ENCODE data around the gene TBXAS1.

Gene TBXAS1

DNA sequence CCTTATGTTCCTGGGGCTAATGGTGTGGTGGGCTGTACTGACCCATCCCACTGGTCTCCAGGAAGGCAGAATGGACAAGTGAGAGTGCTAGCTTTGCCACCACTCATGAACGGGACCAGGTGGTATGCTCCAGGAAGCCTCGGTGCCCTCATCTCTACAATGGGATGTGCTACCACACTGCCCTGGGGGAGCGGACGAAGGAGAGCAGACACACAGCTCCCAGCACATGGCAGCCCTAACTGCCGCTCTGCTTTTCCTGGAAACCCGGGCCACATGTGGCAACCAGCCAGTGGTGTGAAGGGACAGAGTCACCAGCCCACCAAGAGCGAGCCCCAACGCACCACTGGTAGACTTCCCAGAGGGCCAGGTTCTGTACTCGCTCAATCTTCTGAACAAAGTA lies 197.9 kb downstream of the TBXAS1 start:
- no peak for DNase-seq

DNA sequence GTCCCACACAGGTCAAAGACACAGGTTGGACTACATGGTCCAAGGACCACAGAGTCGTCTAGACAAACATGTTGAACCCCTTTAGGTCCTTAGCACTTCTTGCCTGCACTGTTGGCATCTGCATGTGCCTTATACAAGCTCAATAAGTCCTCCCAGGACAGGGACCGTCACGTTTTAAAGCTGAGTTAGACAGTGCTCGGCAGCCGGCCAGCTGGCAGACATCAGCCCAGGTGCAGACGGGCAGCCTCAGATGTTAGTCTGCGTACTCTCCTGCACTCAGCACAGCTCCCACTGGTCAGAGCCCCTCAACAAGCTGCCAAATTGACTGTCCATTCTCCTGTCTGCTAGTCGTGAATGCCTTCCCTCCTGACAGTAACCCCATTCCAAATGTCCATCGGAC lies 198.8 kb downstream of the TBXAS1 start:
- DNase-seq: no peak

DNA sequence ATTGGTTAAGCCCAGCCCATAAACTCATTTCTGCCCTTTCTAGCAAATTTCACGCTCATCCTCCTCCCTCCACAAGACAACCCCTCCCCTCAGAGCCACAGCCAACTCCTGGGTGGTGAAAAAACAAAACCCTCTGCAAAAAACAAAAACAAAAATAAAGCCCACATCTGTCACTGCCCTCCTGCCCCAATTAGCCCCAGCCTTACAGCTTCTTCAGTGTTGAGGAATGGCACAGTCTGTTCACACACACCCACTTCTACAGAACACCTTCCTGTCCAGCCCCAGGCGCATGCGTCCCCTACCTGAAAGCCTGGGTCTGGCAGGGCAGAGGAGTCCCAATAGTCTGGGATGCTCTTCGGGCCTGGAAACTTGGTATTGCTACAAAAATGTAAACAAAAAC lies 199.2 kb downstream of the TBXAS1 start:
- no peak for DNase-seq

DNA sequence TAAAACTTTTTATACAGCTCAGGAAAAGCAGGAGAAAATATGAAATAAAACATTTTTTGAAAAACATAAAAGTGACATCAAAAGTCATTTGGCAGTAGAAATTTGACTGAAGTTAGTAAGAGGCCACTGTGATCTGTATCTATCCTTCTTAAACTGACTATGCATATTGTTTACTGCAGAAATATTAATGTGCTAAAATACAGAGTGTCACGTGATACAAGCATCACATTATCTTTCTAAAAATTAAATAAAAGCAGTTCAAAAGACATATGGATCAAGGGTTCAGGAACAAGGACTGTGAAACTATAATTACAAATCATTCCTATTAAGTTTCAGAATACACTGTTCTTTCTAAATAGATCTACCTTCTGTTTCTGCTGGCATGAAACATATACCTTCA lies 200.0 kb downstream of the TBXAS1 start:
- DNase-seq: no peak

DNA sequence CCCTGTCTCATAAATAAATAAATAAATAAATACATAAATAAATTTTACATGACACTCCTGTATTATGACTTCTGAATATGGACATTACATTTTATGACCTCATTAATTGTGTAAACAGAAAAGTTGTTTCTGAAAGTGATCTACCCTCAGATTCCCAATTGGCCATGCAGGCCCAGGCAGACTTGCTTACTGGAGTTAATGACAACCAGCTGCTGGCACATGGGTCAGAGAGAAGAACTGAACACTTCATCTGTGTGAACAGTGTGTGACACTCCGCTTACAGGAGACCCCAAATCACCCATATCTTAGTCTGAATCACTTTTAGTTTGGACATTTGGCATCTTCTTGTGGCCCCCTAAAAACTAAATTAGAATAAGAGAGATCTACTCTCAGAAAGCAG lies 202.3 kb downstream of the TBXAS1 start:
- no peak for DNase-seq

DNA sequence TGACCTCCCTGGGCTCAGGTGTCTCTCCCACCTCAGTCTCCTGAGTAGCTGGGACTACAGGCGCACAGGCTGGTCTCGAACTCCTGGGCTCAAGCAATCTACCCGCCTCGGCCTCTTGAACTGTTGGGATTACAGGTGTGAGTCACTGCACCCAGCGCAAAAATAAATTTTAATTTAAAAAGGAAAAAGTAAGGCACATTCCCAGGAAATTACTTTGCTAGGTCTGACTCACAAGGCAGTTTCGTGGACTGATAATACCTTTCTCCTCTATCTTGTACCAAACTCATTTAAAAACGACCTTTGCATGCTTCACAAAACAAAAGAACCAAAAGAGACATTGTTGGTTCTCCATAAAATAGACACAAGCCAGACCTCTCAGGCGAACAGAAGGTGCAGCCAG lies 204.0 kb downstream of the TBXAS1 start:
- no peak for DNase-seq

DNA sequence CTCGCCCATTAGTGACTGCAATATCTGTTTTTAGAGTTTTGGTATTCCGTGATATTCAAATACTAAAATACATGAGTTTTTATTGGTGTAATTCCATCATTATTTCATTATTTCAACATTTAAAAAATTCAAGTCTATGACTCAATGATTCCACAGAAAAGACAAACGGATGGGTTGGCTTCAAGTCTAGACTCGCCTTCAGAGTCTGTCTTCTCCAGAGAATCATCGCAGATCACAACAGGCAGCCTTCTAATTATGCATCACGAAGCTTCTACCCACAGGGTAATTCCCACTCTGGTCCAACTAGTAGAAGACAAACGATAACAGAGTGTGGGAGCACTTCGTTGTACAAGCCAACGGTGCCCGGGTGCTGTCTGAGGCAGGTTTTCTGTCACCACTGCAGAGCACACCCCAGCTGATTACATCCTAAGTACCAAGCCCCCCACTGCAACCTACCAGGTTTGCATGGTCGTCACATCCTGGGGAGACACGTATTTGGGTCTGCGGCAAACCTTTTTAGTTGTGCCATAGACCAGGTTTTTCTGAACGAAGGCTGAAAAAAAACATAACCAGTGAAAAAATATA lies 204.8 kb downstream of the TBXAS1 start:
- no peak for DNase-seq

DNA sequence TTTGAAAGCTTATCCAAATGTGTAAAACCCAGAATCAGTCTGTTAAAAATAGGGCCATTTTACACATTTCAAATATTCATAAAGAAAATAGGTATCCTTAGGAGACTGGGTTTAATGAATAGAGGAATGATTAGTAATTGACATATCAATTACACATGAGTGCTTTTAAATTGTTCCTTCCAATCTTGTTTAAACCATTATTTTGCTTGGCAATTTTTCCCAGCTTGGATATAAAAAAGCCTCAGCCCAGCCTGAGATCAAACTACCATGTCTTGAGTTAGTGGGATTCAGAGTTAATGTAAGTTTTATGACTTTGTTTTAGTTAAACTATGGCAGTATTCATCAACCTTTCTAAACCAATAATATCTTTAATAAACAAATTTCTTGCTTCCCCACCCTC lies 205.4 kb downstream of the TBXAS1 start:
- no peak for DNase-seq

DNA sequence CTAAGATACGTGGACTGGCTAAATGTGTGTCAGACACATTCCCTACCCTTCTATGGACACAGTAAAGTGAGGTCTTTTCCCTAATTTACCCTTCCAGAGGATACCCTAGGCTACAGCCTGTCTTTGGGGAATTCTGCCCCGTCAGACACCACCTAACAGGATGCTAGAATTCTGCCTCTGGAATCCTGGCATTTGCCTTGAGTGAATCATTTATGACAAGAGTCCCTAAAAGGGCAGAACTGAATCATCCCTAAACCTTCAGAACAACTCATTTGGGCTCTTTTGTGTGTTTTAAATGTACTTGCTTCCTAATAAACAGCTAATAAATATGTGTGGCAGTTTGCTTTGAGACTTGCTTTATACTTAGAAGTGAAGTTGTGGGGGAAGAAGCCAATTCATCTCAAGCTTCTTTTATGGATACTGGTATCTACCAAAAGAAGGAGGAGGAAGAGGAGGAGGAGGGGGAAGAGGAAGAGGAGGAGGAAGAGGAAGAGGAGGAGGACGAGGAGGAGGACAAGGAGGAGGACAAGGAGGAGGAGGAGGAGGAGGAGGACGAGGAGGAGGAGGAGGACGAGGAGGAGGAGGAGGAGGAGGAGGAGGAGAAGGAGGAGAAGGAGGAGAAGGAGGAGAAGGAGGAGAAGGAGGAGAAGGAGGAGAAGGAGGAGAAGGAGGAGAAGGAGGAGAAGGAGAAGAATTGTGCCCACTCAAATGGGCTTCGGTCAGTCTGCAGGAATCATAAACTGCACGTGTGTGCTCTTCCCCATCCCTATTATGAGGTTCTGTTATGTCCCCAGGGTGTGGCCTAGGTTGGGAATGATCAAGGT lies 206.5 kb downstream of the TBXAS1 start:
- no peak for DNase-seq

DNA sequence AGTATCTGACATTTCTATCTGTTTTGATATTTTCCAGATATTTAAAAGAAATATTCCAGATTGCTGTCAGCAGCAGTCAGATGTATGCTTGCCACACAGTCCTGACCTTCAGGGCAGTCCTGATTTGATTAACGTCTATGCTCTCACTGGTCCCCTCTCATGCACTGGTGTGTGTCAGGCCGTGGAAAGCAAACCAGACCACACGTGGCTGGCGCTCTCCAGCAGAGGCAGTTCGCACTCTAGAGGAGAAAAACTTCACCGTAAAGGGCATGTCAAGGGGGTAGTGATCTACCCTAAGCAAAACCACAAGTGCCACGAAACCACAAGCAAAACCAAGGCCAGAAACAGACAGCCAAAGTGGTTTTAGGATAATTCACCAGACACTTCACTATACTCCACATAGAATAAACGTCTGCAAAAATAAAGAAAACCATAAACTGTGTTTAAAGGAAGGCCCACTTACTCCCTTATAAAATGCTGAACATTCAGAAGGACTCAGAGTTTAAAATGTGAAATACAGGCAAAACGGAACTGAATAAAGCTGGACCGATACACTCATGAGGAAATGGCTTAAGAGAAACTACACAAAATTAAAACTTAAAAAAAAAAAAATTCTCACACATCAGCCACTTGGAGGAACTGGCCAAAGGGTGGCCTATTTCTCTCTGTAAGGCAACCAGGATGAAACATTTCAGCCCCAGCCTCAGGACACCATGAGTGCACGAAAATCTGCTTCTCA lies 207.3 kb downstream of the TBXAS1 start:
- DNase-seq: no peak

DNA sequence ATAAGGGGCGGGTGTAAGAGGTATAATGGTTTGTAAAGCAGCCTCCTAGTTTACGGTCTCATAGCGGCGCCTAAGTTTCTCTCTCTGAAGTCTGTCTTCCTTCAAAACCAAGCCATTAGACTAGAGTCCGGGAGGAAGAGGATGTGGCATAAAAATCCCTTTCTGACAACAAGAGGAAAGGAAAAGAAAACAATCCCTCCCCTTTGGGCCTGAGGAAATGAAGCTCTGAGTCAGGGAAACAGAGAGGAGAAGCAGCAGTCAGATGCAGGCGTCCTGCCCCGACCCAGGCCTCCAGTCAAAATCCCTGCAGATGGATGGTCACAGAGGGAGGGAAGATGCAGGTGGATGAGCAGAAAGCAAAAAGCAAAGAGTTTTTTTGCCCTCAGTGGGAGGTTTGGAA lies 210.0 kb downstream of the TBXAS1 start:
- DNase-seq: no peak

DNA sequence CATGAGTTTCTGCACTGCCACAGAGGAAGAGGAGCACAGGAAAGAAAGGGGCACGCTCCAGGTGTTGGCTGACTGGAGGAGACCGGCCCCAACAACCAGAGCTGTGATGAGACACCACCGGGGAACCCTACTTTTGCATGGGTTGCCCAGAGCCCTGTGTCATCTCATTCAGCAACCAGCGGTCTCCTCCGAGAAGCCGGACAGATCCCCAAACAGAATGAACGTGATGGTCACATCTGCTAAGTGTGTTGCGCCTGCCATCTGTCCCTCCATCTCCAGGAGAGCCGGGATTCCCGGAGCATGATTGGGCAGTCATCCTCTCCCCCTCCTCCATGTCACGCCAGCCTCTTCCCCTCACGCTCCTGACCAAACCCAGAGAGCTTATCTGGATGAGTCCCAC lies 210.8 kb downstream of the TBXAS1 start:
- DNase-seq: no peak

DNA sequence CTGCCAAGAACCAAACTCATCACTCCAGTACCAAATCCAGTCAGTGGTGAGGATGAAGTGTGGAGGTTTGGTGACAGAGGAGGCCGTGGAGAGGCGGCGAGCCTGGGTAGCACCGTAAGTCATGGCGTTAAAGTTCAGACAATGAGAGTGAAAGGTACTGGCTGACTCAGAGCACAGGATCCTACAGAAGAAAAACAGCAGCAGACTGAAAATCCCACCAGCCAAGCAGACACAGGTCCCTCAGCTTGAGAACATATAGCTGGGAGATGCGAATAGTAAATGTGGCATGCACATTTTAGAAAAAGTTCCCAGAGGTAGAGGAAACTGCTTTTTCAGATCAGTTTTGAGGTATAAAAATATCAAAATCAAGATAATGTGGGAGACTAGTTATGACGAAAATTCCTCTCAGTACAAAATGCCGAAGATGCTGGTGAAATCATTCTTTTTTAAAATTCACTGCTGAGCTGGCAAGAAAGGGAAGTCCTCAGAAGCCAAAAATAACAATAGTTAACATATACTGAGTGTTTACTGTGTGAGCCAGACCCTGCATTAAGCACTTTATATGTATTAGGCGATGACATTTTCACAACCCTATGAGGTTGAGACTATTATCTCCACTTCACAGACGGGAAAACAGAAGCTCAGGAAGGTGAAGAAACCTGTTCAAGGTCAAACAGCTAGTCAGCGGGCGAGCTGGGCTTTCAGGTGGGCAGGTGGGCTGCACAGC lies 212.8 kb downstream of the TBXAS1 start:
- DNase-seq: no peak

DNA sequence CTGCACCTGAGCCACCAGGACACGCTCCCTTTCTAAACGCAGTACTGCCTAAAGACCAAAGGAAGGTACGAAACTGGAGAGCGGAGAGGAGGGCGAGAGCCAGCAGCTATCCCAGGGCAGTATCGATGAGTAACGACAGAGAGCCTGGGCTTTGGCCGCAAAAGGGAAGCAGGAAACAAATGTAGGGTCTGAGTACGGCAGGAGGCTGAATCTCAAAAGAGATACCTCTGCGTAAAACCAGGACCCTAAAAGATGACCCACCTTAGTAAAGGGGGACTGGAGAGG lies 213.3 kb downstream of the TBXAS1 start:
- DNase-seq: no peak

DNA sequence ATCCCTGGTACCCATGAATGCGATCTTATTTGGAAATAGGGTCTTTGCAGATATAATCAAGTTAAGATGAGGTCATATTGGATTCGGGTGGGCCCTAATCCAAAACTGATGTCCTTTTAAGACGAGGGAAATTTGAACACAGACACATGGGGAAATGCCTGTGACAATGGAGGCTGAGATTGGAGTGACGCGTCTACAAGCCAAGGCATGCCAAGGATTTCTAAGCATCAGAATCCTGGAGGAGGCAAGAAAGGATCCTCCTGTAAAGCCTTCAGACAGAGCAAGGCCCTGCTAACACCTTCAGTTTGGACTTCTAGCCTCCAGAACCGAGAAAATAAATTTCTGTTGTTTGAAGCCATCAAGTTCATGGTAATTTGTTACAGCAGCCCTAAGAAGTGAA lies 215.2 kb downstream of the TBXAS1 start:
- DNase-seq: no peak

DNA sequence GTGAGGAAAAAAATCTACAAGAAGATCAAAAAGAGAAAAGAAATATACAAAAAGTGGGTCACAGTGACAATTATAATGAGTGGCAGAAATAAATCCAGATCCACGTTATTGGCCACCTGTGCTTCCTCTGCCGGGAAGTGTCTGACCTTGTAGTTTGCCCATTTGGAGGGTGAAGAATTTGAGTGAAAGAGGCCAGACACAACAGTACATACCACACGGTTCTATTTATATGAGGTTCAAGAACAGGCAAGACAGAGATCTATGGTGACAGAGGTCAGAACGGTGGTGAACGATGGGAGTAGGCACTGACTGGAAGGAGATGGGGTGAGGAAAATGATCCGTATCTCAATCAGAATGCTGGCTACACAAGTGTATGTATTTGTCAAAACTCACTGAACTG lies 216.6 kb downstream of the TBXAS1 start:
- no peak for DNase-seq

DNA sequence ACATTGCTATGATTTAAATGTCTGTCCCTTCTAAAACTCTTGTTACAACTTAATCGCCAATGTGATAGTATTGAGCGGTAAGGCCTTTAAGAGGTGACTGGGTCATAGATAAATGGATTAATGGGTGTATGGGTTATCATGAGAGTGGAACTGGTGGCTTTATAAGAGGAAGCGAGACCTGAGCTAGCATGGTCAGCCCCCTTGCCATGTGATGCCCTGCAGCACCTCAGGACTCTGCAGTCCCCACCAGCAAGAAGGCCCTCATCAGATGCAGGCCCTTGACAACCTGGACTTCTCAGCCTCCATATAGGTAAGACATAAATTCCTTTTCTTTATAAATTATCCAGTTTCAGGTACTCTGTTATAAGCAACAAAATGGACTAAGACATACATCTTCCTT lies 218.1 kb downstream of the TBXAS1 start:
- DNase-seq: no peak

DNA sequence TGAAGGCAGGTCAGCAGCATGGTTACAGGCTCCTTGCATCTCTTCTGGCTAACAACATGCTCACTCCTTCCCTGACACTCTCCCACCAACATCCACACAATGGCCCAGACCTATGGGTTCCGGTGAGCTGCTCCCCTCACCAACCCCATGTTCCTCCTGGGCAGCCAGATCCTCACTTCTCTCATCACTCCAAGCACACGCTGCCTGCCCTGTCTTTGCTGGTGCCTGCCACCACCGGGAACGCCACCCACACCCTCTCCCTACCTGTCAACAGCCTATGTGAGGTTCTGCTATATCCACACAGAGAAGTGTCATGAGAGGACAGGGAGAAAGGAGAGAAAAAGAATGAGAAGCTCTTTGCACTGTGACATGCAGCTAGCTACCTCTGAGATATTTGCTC lies 219.1 kb downstream of the TBXAS1 start:
- DNase-seq: no peak

DNA sequence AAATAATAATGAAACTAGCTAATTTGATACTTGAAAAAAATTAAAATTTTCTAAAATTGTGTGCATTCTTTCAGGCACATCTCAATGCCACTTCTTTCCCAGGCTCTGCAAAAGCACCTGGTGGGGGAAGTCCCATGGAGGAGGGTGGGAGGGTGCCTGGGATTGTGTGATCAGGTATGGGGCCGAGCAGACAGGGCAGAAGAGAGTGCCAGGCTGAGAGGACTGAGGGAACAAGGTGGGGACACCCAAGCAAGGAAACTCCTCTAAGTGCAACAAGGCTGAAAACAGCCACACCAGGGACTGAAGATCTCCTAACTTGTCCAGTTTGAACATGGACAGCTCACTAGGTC lies 219.9 kb downstream of the TBXAS1 start:
- no peak for DNase-seq

DNA sequence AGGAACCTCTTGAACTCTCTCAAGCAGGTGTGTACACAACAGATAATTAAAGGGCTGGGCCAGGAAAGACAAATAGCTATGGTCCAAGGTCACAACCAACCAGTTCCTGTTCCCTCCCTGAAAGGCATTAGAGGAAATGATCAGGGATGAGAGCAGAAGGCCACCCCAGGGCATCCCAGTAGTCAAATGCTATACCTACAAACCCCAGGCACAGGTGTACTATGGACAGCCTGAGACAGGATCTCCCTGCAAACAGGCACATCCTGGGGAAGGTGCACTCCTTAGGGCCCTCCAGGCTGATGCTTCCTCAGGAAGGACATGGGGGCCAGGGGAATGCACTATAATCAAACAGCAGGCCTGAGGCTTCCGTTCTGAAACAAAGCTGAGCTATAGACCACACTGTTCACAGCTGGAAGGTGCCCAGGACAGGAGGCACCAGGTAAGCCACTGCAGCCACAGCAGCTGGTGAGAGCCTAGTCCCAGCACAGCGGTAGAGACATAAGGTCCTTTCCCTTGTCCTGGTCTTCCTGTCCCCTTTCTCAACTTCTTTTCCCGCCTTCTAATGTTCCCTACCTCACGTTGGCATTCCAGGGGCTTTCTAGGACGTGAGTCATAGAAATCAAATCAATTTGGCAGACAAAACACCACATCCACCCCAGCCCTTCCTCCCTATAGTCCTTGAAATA lies 220.4 kb downstream of the TBXAS1 start:
- no peak for DNase-seq

DNA sequence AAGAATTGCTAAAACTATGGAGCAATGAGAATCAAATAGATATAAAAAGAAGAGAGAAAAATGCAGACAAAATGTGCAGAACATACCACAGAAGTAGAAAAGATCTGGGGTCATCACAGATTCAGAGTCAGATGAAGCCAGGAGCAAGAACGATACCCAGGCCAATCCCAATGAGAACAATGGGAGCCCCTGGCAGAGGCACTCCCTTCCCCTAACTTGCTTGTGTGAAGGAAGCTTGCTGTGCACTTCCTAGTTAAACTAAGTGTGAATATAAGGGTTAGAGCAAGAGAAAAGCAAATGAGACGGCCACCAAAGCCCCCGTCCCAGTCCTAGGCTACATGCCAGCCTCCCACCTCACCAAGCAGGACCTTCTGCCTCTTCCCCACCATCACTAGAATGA lies 221.0 kb downstream of the TBXAS1 start:
- no peak for DNase-seq

DNA sequence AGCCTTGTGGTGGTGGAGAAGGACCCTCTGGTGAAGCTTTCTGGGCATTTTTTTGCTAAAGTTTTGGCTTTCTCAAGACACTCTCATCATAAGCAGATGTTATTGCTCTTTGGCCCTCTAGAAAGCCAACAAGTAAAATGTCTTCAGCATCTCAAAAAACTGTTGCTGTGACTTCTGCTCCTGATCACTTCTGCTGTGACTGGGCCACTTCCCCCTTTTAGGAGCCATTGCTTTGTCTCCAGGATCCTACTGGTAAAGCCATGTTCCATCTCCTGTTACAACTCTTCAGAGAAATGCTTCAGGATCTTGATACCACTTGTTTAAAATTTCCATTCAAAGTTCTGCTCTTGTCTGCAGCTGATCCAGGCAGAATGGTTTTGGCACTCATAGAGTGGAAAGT lies 222.8 kb downstream of the TBXAS1 start:
- no peak for DNase-seq

DNA sequence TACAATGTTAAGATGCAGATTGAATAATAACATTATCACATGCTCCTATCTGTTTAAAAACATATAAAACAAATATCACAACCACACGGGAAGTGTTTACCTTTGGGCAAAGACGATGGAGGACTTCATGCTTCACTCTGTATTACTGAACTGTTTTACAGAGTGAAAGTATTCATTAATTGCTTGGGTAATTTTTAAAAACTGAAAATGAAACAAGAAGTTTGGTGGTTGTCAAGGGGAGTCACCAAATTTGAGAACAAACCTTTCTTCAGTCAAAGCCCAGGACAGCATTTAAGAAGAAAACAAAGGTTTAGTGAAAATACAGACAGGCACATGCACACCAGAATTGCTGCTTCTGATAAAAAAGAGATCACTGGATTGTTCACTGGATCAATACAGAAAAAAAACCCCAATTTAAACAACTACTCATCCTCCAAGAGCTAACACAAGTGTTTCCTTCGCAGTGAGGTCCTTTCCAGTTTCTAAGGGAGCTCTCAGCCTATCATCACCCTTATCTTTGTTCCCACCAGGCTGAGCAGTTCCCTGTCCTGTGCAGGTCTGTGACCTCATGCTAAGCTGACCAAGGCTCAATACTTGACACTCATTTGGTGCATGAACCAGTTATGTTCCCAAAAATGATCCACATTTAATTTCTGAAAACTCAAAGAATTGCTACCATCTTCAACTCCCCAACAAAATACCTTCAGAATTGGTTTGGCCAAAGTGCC lies 224.9 kb downstream of the TBXAS1 start:
- DNase-seq: no peak

All from eye (tissue), 1 donor.